A673 (cell line): Measurements from ENCODE around the gene LRRC8C. TPM values are rescaled to one million over a fixed set of nuclear protein-coding genes. Genes with fewer than 3 reads are reported as not detected.

ENCODE experiments used
- BruUV-seq: library from RNA; stranded (reverse); fragments of 400-500 nt; replicated peaks from 2 replicates; lab custom pipeline; 2021; lab: Mats Ljungman, UMichigan
- CTCF ChIA-PET: fragments of 300-600 bp; sonication (Branson Sonifier 250); formaldehyde crosslinking; loops from one replicate; lab custom pipeline; 2022; ENCODE audit warnings: antibody characterized with exemption; lab: Charles Lee
- POLR2A ChIA-PET: fragments of 300-600 bp; sonication (Branson Sonifier 250); formaldehyde crosslinking; loops from one replicate; lab custom pipeline; 2022; ENCODE audit warnings: antibody characterized with exemption; ENCODE audit not compliant: low non-redundant PET; lab: Charles Lee
- DNase-seq: peaks from one replicate; pipeline ENCODE4 v3.0.0-alpha.2; 2015; ENCODE audit warnings: low spot score
- H3K27ac ChIP-seq: fragments of 200-600 bp; sonication (generic); 2 replicates; pipeline ENCODE4 v1.5.1; 2016; ENCODE audit warnings: mixed run types, low read depth, mild to moderate bottlenecking, mixed read lengths, antibody characterized with exemption, low read length; ENCODE audit not compliant: poor library complexity, severe bottlenecking
- H3K27me3 ChIP-seq: fragments of 200-600 bp; sonication (generic); replicated peaks from 2 replicates; pipeline ENCODE4 v1.6.1; 2017; ENCODE audit warnings: mixed run types, low read depth, mild to moderate bottlenecking, mixed read lengths, antibody characterized with exemption, low read length; ENCODE audit not compliant: insufficient read depth, poor library complexity
- H3K36me3 ChIP-seq: fragments of 200-600 bp; sonication (generic); 2 replicates; pipeline ENCODE4 v1.6.1; 2016; ENCODE audit warnings: mixed run types, mild to moderate bottlenecking, mixed read lengths, antibody characterized with exemption, low read length; ENCODE audit not compliant: insufficient read depth, poor library complexity, severe bottlenecking
- H3K4me1 ChIP-seq: fragments of 200-600 bp; sonication (generic); 2 replicates; pipeline ENCODE4 v1.6.1; 2017; ENCODE audit warnings: mixed run types, mild to moderate bottlenecking, mixed read lengths, antibody characterized with exemption, low read length; ENCODE audit not compliant: insufficient read depth, poor library complexity, severe bottlenecking
- H3K4me3 ChIP-seq: fragments of 200-600 bp; sonication (generic); 2 replicates; pipeline ENCODE4 v1.5.1; 2016; ENCODE audit warnings: low read depth, mixed run types, mild to moderate bottlenecking, mixed read lengths, low read length; ENCODE audit not compliant: poor library complexity, severe bottlenecking
- H3K9me3 ChIP-seq: fragments of 200-600 bp; sonication (generic); 2 replicates; pipeline ENCODE4 v1.6.1; 2016; ENCODE audit warnings: mixed run types, low read depth, mild to moderate bottlenecking, mixed read lengths, antibody characterized with exemption, low read length; ENCODE audit not compliant: poor library complexity, severe bottlenecking
- CTCF ChIP-seq: fragments of 300-800, 200-600 bp; sonication (generic); conservative IDR thresholded peaks from 2 replicates; pipeline ENCODE4 v1.5.1; 2017; ENCODE audit warnings: low read depth, mild to moderate bottlenecking, antibody characterized with exemption, low read length, moderate library complexity, mixed read lengths
- EZH2 ChIP-seq: fragments of 200-600 bp; sonication (generic); IDR thresholded peaks from 2 replicates; pipeline ENCODE4 v1.6.1; 2017; ENCODE audit warnings: borderline replicate concordance, low read depth, mild to moderate bottlenecking, mixed read lengths, antibody characterized with exemption, low read length; ENCODE audit not compliant: poor library complexity, severe bottlenecking
- intact Hi-C: fragments of 100-400 bp; cut with micrococcal nuclease; formaldehyde crosslinking; loops from one replicate; pipeline ENCODE4 v1.10.0; 2022; ENCODE audit not compliant: unreplicated experiment
- total RNA-seq: library from RNA; stranded (reverse); gene quantifications from 2 replicates; pipeline ENCODE4 v1.2.3, GENCODE V29; 2021

LRRC8C gene
- total RNA-seq, 1 experiment from 2014 or later: 6.9 TPM

DNA sequence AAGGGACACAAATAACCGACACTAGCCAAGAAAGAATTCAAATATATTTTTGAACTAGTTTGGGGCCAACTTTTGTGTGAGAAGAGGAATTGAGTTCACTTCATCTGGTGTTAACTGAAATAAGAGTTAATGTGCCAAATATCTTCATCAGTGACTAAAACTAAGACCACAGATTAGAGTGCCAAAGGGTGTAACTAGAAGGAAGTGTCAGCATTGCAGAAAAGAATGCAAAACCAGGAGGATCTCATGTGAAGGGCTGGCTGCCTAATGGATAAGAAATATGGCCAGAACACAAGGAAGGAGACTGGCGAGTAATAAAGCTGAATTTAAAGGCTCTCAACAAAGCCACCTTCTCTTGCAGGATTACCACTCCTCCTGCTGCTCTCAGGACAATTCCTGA, 126.1 kb downstream of the LRRC8C start:
- no peak for DNase-seq
- Histone ChIP-seq H3K27ac (no peak overlapping the region), H3K4me1 (peaks cover 54% of the 10 kb centered on the region), H3K9me3 (no peaks in the 10 kb centered on the region), H3K4me3 (no peak overlapping the region), H3K27me3 (no peaks in the 10 kb centered on the region), H3K36me3 (no peaks in the 10 kb centered on the region)
- ChIA-PET POLR2A (no interaction called here), CTCF (no interaction called here)
- no peak for TF ChIP-seq EZH2
- no peak for TF ChIP-seq CTCF
- no TSS peak for BruUV-seq
- intact Hi-C loops: loop anchor here (5.0 kb wide), 1 partner anchor 37 kb away; no protein-coding TSS in a partner anchor

- Histone ChIP-seq H3K4me3 (no peak overlapping the region), H3K4me1 (peaks cover 40% of the 10 kb centered on the region), H3K9me3 (no peaks in the 10 kb centered on the region), H3K27me3 (no peaks in the 10 kb centered on the region), H3K36me3 (no peaks in the 10 kb centered on the region), H3K27ac (no peak overlapping the region)
- DNase-seq: peak; percentile 56
- intact Hi-C loops: loop anchor here (5.0 kb wide), 2 partner anchors 238 to 763 kb away; partner anchors contain the start of gene LRRC8B
- ChIA-PET POLR2A (no interaction called here), CTCF (no interaction called here)
- TF ChIP-seq EZH2 (no peak), CTCF (no peak)
- no TSS peak for BruUV-seq
These were observed 127.6 kb downstream of the LRRC8C start for GRCh38 chr1:89760496-89760895.

- no peak overlapping the region for H3K27ac ChIP-seq
- peaks cover 39% of the 10 kb centered on the region for H3K4me1 ChIP-seq
- ChIA-PET CTCF (no interaction called here), POLR2A (no interaction called here)
- H3K4me3 ChIP-seq: no peak overlapping the region
- H3K36me3 ChIP-seq: no peaks in the 10 kb centered on the region
- no peak for DNase-seq
- no peaks in the 10 kb centered on the region for H3K9me3 ChIP-seq
- no peaks in the 10 kb centered on the region for H3K27me3 ChIP-seq
- BruUV-seq: no TSS peak
- intact Hi-C loops: loop anchor here (5.0 kb wide), 2 partner anchors 239 to 764 kb away; partner anchors contain the start of gene LRRC8B
- TF ChIP-seq EZH2 (no peak), CTCF (no peak)
These were observed 128.4 kb downstream of the LRRC8C start for GRCh38 chr1:89761338-89761737.
